PC-3 (cell line): ENCODE data around the gene GLB1L2.

Experiments used
- EZH2 ChIP-seq: fragments of 300-600 bp; sonication (generic); IDR thresholded peaks from one replicate; pipeline ENCODE4 v1.6.1; 2017; ENCODE audit warnings: antibody characterized with exemption, mild to moderate bottlenecking, low read length; ENCODE audit not compliant: unreplicated experiment
- TF ChIP-seq, protein P1 (sequence below): fragments of 300-600 bp; sonication (generic); conservative IDR thresholded peaks from 2 replicates; pipeline ENCODE4 v1.5.1; 2017; ENCODE audit warnings: antibody characterized with exemption, low read depth, mild to moderate bottlenecking, low read length

GRCh38 chr11:134333946-134334345, 2.2 kb downstream of the GLB1L2 start:
- TF ChIP-seq, protein P1, sequence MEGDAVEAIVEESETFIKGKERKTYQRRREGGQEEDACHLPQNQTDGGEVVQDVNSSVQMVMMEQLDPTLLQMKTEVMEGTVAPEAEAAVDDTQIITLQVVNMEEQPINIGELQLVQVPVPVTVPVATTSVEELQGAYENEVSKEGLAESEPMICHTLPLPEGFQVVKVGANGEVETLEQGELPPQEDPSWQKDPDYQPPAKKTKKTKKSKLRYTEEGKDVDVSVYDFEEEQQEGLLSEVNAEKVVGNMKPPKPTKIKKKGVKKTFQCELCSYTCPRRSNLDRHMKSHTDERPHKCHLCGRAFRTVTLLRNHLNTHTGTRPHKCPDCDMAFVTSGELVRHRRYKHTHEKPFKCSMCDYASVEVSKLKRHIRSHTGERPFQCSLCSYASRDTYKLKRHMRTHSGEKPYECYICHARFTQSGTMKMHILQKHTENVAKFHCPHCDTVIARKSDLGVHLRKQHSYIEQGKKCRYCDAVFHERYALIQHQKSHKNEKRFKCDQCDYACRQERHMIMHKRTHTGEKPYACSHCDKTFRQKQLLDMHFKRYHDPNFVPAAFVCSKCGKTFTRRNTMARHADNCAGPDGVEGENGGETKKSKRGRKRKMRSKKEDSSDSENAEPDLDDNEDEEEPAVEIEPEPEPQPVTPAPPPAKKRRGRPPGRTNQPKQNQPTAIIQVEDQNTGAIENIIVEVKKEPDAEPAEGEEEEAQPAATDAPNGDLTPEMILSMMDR, result no peak
- TF ChIP-seq EZH2, result no peak
